ENCODE data around the gene ANKMY1. TPM values are rescaled to one million over a fixed set of nuclear protein-coding genes. Genes with fewer than 3 reads are reported as not detected.

Gene ANKMY1
- total and polyA plus RNA-seq, 2 of the 13 experiments (the other 11 are each of a cell fraction or from before 2014, with no cell fraction given): 11.7 to 18.8 TPM

DNA sequence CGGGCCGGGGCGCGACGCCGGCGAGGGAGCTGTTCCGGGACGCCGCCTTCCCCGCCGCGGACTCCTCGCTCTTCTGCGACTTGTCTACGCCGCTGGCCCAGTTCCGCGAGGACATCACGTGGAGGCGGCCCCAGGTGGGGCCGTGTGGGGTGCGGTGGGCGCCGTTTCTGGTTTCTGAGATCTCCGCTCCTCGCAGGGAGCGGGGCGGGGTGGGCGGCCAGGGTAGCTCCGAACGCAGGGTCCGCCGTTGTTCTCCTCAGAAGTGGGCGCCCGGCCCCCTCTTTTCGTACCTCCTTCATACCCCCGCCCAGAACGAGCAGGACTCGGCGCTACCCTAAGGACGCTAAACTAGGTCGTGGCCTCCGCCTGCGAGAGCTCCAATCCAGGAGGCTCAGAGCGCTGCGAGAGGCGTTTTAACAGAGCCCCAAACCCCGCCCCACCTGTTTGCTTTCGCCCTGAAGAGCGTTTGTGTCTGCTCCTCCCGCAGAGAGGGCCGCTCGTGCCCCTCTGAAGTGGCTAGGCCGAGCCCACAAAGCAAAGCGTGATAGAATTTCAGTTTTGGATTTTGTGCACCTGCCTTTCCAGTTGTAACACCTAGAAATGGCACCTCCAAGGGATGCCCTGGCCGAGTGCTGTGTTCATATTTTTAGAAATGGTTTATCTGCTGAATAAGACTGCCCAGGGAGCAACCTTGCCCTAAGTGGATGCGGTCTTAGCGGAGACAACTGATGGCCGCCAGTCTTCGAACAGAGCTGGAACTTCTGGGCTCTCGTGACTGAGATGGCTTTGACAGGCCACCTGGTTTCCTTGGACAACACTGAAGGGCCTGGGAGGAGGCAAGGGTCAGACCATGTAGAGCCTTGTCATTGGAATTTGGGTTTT, 29.4 kb upstream of the ANKMY1 start (continued):
- TF ChIP-seq ZBTB1 (CRISPR knock-in tag; IDR thresholded peaks at IDR 0.05; ENCODE audit: borderline replicate concordance) (no peak), DPF2 (CRISPR knock-in tag; IDR thresholded peaks at IDR 0.05; ENCODE audit: borderline replicate concordance, low read depth) (no peak), SIX1 (CRISPR knock-in tag; IDR thresholded peaks at IDR 0.05; ENCODE audit: borderline replicate concordance) (no peak), IKZF1 (IDR thresholded peaks at IDR 0.05) (no peak), ZNF792 (CRISPR knock-in tag; IDR thresholded peaks at IDR 0.05) (no peak), HMG20A (CRISPR knock-in tag; IDR thresholded peaks at IDR 0.05; ENCODE audit: borderline replicate concordance) (no peak), ATM (IDR thresholded peaks at IDR 0.05; ENCODE audit: borderline replicate concordance) (no peak), THYN1 (CRISPR knock-in tag; IDR thresholded peaks at IDR 0.05; ENCODE audit: borderline replicate concordance, low read depth) (no peak), DNMT3B (CRISPR knock-in tag; conservative IDR thresholded peaks at IDR 0.05) (no peak), DMAP1 (CRISPR knock-in tag; IDR thresholded peaks at IDR 0.05) (no peak), AHR (CRISPR knock-in tag; IDR thresholded peaks at IDR 0.05) (no peak), ZNF557 (CRISPR knock-in tag; IDR thresholded peaks at IDR 0.05) (no peak), ZFYVE20 (CRISPR knock-in tag; IDR thresholded peaks at IDR 0.05; ENCODE audit: borderline replicate concordance, low read depth) (no peak), FOXM1 (CRISPR knock-in tag; IDR thresholded peaks at IDR 0.05) (no peak), CCDC6 (CRISPR knock-in tag; IDR thresholded peaks at IDR 0.05) (peak; percentile 90; the same call in 1 of the 2 replicates), ZNF501 (CRISPR knock-in tag; IDR thresholded peaks at IDR 0.05) (no peak), MTF2 (CRISPR knock-in tag; IDR thresholded peaks at IDR 0.05; ENCODE audit: borderline replicate concordance) (no peak), ZNF878 (CRISPR knock-in tag; IDR thresholded peaks at IDR 0.05) (peak; percentile 45; the same call in 1 of the 2 replicates), HES4 (CRISPR knock-in tag; IDR thresholded peaks at IDR 0.05; ENCODE audit: borderline replicate concordance) (peak; percentile 88)
- TF ChIP-seq, protein P1, sequence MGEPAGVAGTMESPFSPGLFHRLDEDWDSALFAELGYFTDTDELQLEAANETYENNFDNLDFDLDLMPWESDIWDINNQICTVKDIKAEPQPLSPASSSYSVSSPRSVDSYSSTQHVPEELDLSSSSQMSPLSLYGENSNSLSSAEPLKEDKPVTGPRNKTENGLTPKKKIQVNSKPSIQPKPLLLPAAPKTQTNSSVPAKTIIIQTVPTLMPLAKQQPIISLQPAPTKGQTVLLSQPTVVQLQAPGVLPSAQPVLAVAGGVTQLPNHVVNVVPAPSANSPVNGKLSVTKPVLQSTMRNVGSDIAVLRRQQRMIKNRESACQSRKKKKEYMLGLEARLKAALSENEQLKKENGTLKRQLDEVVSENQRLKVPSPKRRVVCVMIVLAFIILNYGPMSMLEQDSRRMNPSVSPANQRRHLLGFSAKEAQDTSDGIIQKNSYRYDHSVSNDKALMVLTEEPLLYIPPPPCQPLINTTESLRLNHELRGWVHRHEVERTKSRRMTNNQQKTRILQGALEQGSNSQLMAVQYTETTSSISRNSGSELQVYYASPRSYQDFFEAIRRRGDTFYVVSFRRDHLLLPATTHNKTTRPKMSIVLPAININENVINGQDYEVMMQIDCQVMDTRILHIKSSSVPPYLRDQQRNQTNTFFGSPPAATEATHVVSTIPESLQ (CRISPR knock-in tag; conservative IDR thresholded peaks at IDR 0.05): no peak
- TF ChIP-seq, protein P2, sequence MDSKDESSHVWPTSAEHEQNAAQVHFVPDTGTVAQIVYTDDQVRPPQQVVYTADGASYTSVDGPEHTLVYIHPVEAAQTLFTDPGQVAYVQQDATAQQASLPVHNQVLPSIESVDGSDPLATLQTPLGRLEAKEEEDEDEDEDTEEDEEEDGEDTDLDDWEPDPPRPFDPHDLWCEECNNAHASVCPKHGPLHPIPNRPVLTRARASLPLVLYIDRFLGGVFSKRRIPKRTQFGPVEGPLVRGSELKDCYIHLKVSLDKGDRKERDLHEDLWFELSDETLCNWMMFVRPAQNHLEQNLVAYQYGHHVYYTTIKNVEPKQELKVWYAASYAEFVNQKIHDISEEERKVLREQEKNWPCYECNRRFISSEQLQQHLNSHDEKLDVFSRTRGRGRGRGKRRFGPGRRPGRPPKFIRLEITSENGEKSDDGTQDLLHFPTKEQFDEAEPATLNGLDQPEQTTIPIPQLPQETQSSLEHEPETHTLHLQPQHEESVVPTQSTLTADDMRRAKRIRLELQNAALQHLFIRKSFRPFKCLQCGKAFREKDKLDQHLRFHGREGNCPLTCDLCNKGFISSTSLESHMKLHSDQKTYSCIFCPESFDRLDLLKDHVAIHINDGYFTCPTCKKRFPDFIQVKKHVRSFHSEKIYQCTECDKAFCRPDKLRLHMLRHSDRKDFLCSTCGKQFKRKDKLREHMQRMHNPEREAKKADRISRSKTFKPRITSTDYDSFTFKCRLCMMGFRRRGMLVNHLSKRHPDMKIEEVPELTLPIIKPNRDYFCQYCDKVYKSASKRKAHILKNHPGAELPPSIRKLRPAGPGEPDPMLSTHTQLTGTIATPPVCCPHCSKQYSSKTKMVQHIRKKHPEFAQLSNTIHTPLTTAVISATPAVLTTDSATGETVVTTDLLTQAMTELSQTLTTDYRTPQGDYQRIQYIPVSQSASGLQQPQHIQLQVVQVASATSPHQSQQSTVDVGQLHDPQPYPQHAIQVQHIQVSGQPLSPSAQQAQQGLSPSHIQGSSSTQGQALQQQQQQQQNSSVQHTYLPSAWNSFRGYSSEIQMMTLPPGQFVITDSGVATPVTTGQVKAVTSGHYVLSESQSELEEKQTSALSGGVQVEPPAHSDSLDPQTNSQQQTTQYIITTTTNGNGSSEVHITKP (CRISPR knock-in tag; IDR thresholded peaks at IDR 0.05; ENCODE audit: low read depth): no peak
- TF ChIP-seq, protein P3, sequence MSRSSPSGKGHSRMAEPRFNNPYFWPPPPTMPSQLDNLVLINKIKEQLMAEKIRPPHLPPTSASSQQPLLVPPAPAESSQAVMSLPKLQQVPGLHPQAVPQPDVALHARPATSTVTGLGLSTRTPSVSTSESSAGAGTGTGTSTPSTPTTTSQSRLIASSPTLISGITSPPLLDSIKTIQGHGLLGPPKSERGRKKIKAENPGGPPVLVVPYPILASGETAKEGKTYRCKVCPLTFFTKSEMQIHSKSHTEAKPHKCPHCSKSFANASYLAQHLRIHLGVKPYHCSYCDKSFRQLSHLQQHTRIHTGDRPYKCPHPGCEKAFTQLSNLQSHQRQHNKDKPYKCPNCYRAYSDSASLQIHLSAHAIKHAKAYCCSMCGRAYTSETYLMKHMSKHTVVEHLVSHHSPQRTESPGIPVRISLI (CRISPR knock-in tag; IDR thresholded peaks at IDR 0.05; ENCODE audit: borderline replicate concordance): no peak
- TF ChIP-seq, protein P4, sequence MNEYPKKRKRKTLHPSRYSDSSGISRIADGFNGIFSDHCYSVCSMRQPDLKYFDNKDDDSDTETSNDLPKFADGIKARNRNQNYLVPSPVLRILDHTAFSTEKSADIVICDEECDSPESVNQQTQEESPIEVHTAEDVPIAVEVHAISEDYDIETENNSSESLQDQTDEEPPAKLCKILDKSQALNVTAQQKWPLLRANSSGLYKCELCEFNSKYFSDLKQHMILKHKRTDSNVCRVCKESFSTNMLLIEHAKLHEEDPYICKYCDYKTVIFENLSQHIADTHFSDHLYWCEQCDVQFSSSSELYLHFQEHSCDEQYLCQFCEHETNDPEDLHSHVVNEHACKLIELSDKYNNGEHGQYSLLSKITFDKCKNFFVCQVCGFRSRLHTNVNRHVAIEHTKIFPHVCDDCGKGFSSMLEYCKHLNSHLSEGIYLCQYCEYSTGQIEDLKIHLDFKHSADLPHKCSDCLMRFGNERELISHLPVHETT (CRISPR knock-in tag; conservative IDR thresholded peaks at IDR 0.05): no peak

Data from HepG2 (cell line).